HG03565 (cell line): ENCODE measurements around the gene DOK5.

Experiments used
- ATAC-seq: cut with Tn5 transposase; IDR thresholded peaks from one replicate; pipeline ENCODE4 v1.9.1; 2021; ENCODE audit warnings: mild to moderate bottlenecking, moderate library complexity; ENCODE audit not compliant: unreplicated experiment

DOK5 gene

GRCh38 chr20:54680872-54681619 lies 205.7 kb downstream of the DOK5 start:
- no peak for ATAC-seq

GRCh38 chr20:54681869-54682268 lies 206.5 kb downstream of the DOK5 start:
- no peak for ATAC-seq

GRCh38 chr20:54688476-54688875 lies 213.1 kb downstream of the DOK5 start:
- ATAC-seq = no peak

- no peak for ATAC-seq
Observed at GRCh38 chr20:54690323-54690722, 214.9 kb downstream of the DOK5 start.

- no peak for ATAC-seq
Observed at GRCh38 chr20:54691327-54691726, 215.9 kb downstream of the DOK5 start.

GRCh38 chr20:54692168-54692887 lies 216.9 kb downstream of the DOK5 start:
- no peak for ATAC-seq

- ATAC-seq = no peak
Observed at GRCh38 chr20:54694516-54694915, 219.1 kb downstream of the DOK5 start.

GRCh38 chr20:54698373-54698772 lies 223.0 kb downstream of the DOK5 start:
- ATAC-seq = no peak
